M059J (cell line): ENCODE data around the gene MOV10L1. TPM values are rescaled to one million over a fixed set of nuclear protein-coding genes. Genes with fewer than 3 reads are reported as not detected.

Source experiments
- DNase-seq: peaks from one replicate; pipeline ENCODE4 v3.0.0-alpha.2; 2012; ENCODE audit warnings: low read depth
- total RNA-seq: library from RNA; depleted of rRNA; stranded (reverse); fragments of >200 nt; shearing (Covaris generic); gene quantifications from 2 replicates; pipeline ENCODE4 v1.2.3, GENCODE V29; 2014

MOV10L1 gene
- total RNA-seq, 1 experiment from 2014 or later, result 1.8 TPM

GRCh38 chr22:50058906-50059880 is 30.6 kb upstream of the MOV10L1 start:
- peak; percentile 15 for DNase-seq

- no peak for DNase-seq
Observed at GRCh38 chr22:50059881-50060262, 29.9 kb upstream of the MOV10L1 start.

GRCh38 chr22:50060441-50061140 is 29.2 kb upstream of the MOV10L1 start:
- DNase-seq, result no peak

- no peak for DNase-seq
Observed at GRCh38 chr22:50061141-50061823, 28.5 kb upstream of the MOV10L1 start.

- no peak for DNase-seq
Observed at GRCh38 chr22:50061824-50062355, 27.9 kb upstream of the MOV10L1 start.

GRCh38 chr22:50062509-50063135 is 27.2 kb upstream of the MOV10L1 start:
- DNase-seq, result no peak

GRCh38 chr22:50063589-50064393 is 26.0 kb upstream of the MOV10L1 start:
- DNase-seq, result no peak

- DNase-seq, result no peak
Observed at GRCh38 chr22:50064453-50064852, 25.4 kb upstream of the MOV10L1 start.

- no peak for DNase-seq
Observed at GRCh38 chr22:50067244-50067643, 22.6 kb upstream of the MOV10L1 start.

GRCh38 chr22:50068096-50068495 is 21.7 kb upstream of the MOV10L1 start:
- no peak for DNase-seq

GRCh38 chr22:50070366-50070765 is 19.4 kb upstream of the MOV10L1 start:
- DNase-seq, result no peak

GRCh38 chr22:50071432-50072166 is 18.2 kb upstream of the MOV10L1 start:
- DNase-seq, result peak; percentile 51

- no peak for DNase-seq
Observed at GRCh38 chr22:50072167-50072555, 17.6 kb upstream of the MOV10L1 start.

- no peak for DNase-seq
Observed at GRCh38 chr22:50072714-50073538, 16.9 kb upstream of the MOV10L1 start.

GRCh38 chr22:50074056-50074455 is 15.8 kb upstream of the MOV10L1 start:
- DNase-seq, result no peak

GRCh38 chr22:50074551-50075530 is 15.0 kb upstream of the MOV10L1 start:
- no peak for DNase-seq

- DNase-seq, result no peak
Observed at GRCh38 chr22:50076646-50077535, 12.9 kb upstream of the MOV10L1 start.
